Measurements from ENCODE around the gene NDE1. TPM values are rescaled to one million over a fixed set of nuclear protein-coding genes. Genes with fewer than 3 reads are reported as not detected.

NDE1 gene
- total and polyA plus RNA-seq, 2 of the 8 experiments (the other 6 are each of a cell fraction or from before 2014, with no cell fraction given) = 13.3 to 41.3 TPM

GRCh38 chr16:15686287-15686686 is 36.2 kb downstream of the NDE1 start:
- H3K56ac ChIP-seq (replicated peaks; ENCODE audit: insufficient read length, low read depth, low read length) = no peak overlapping the region
- no peaks in the 10 kb centered on the region for H3K27me3 ChIP-seq (replicated peaks in 1 of 4; ENCODE audit: control insufficient read depth in 3 of 4, extremely low read depth in 1 of 4, insufficient read depth in 3 of 4, low read length in 3 of 4)
- no peak overlapping the region for H3K23ac ChIP-seq (ENCODE audit: insufficient read length)
- no peak overlapping the region for H3K14ac ChIP-seq (ENCODE audit: insufficient read length)
- no peak overlapping the region for H2BK120ac ChIP-seq (replicated peaks; ENCODE audit: low read depth, low read length)
- H3K79me2 ChIP-seq (ENCODE audit: control insufficient read depth in 1 of 2, insufficient read depth in 2 of 2, low read length in 2 of 2) = no peaks in the 10 kb centered on the region
- no peak overlapping the region for H2BK5ac ChIP-seq (ENCODE audit: low read depth, low read length)
- H4K20me1 ChIP-seq (replicated peaks in 1 of 2; ENCODE audit: control insufficient read depth in 1 of 2, insufficient read depth in 2 of 2, low read length in 2 of 2) = no peaks in the 10 kb centered on the region
- no peak overlapping the region for H2AK5ac ChIP-seq (ENCODE audit: low read depth, low read length)
- no peak overlapping the region for H3K4ac ChIP-seq (replicated peaks; ENCODE audit: insufficient read length, low read depth, low read length)
- ChIA-PET CTCF (ENCODE audit: partially characterized antibody) (interaction anchor here (0.7 to 1.3 kb wide), 2 partner anchors 16 to 18 kb away, joined by 3 read pairs; no protein-coding TSS in a partner anchor), POLR2A (ENCODE audit: partially characterized antibody) (no interaction called here)
- H3K4me3 ChIP-seq (ENCODE audit: extremely low read depth in 1 of 4, insufficient read depth in 2 of 4, low read depth in 3 of 4, low read length in 4 of 4) = no peak overlapping the region
- H3K4me2 ChIP-seq (ENCODE audit: insufficient read depth in 1 of 2, low read depth in 2 of 2, low read length in 2 of 2) = no peak overlapping the region
- no peaks in the 10 kb centered on the region for H3K4me1 ChIP-seq (replicated peaks in 1 of 4; ENCODE audit: control insufficient read depth in 3 of 4, insufficient read depth in 4 of 4, low read length in 3 of 4)
- H3K27ac ChIP-seq (ENCODE audit: low read depth, low read length) = no peak overlapping the region
- H3K79me1 ChIP-seq (ENCODE audit: low read depth, low read length) = no peaks in the 10 kb centered on the region
- no peak overlapping the region for H4K91ac ChIP-seq (replicated peaks; ENCODE audit: insufficient read length, low read length)
- no peaks in the 10 kb centered on the region for H3K9me3 ChIP-seq (ENCODE audit: insufficient read depth in 2 of 2, low read depth in 1 of 2, low read length in 1 of 2)
- no peak overlapping the region for H3K9ac ChIP-seq (replicated peaks in 1 of 4; ENCODE audit: extremely low read depth in 1 of 4, low read depth in 3 of 4, low read length in 3 of 4)
- peaks cover 0 to 13% (median 8%) of the 10 kb centered on the region in 4 experiments; a peak in 5 of 8 replicates for H3K36me3 ChIP-seq (ENCODE audit: control insufficient read depth in 2 of 4, insufficient read depth in 4 of 4, low read length in 3 of 4)
- H2BK12ac ChIP-seq (ENCODE audit: low read depth, low read length) = no peak overlapping the region
- no peak overlapping the region for H3K18ac ChIP-seq (ENCODE audit: extremely low read depth, low read length)
- 94% methylated on average over 2 of the region's 2 CpGs; no CpG with 5 or more reads in 1 of the 2 experiments for WGBS, 2 experiments (ENCODE audit: extremely low coverage in 1 of 2, insufficient coverage in 1 of 2, insufficient read length in 1 of 2, insufficient replicate concordance in 2 of 2, low coverage in 1 of 2, low lambda C conversion rate in 2 of 2, missing lambda C conversion rate in 1 of 2)
- no peak overlapping the region for H4K5ac ChIP-seq (ENCODE audit: insufficient read length, low read depth, low read length)
- no peak overlapping the region for H2BK20ac ChIP-seq (ENCODE audit: low read length)
- no peaks in the 10 kb centered on the region for H3K23me2 ChIP-seq (ENCODE audit: low read depth, low read length)
- no peak overlapping the region for H2AFZ ChIP-seq (ENCODE audit: low read length)
- no peak overlapping the region for H2BK15ac ChIP-seq (ENCODE audit: low read length)
- no peak overlapping the region for H4K8ac ChIP-seq (ENCODE audit: extremely low read depth, insufficient read depth, low read length)
- DNase-seq (ENCODE audit: low read depth in 1 of 2, low spot score in 2 of 2) = no peak
- FAIRE-seq = no peak
- TF ChIP-seq BCL11A (IDR thresholded peaks at IDR 0.05; ENCODE audit: low read depth in 2 of 2, low read length in 2 of 2) = no peak

Data from H1 (cell line).